Caki2 (cell line): ENCODE data around the gene DHRSX. TPM values are rescaled to one million over a fixed set of nuclear protein-coding genes. Genes with fewer than 3 reads are reported as not detected.
"Not testable (repeated sequence)": the region's sequence is repeated elsewhere in the genome, so short reads cannot be mapped to it uniquely, and the experiment has no call there.

ENCODE experiments used
- DNase-seq: peaks from one replicate; pipeline ENCODE4 v3.0.0-alpha.2; 2015; ENCODE audit warnings: low read depth
- in situ Hi-C: cut with HindIII; loops from 2 replicates; pipeline ENCODE4 v1.10.0; 2016; ENCODE audit warnings: low sequenced_read_pairs, low pct_unique_long_range_greater_than_20kb, mixed read lengths
- total RNA-seq: library from RNA; depleted of rRNA; stranded (reverse); fragments of >200 nt; shearing (Covaris generic); gene quantifications from 2 replicates; pipeline ENCODE4 v1.2.3, GENCODE V29; 2014; ENCODE audit warnings: low replicate concordance

The DHRSX gene
- total RNA-seq, 1 experiment from 2014 or later = 31.3 TPM

DNA sequence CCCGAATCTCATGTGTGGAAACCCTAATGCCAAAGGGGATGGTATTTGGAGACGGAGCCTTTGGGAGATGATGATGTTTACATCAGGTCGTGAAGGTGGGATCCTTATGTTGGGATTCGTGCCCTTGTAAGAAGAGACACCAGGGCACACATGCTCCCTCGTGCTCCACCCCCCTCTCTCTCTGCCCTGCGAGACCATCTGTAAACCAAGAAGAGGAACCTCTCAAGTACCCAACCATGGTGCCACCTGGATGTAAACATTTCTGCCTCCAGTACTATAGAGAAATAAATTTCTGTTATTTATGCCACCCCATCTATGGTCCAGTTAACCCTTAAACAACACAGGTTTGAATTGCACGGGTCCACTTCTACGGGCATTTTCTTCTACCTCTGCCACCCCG is 179.4 kb downstream of the DHRSX start:
- DNase-seq = no peak
- in situ Hi-C loops = no loop called here

DNA sequence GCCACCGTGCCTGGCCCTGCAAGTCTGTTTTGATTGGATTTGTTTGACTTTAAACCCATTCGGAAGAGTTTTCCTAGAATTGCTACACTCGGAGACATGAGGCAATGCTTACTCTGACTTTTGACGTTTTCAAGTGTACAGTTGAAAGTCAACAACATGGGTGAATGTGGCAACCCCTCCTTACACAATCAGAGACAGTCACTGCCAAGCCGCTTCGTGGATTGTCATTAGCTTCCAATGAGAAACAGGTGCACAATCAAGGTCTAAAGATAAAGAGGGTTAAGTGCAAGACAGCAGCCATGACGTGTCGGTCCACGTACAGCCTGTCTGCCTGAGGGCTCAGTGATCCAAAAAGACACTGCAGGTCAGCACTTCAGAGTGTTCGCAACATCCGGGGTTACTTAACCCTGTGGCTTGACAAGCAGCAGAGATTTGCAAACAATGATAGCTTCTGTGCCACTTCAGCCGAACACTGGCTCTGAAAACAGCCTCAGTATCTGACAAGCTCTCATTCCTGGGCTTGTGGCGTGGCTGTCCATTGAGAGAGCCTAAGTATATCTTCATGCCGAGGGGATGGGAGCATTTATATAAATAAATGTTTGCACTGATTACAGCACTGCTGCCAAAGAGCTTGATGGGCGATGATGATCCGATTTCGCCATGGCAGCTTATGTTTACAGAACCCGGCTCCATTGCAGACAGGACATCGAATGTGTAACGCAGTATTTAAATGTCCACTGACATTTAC is 180.0 kb downstream of the DHRSX start:
- in situ Hi-C loops = no loop called here
- no peak for DNase-seq

DNA sequence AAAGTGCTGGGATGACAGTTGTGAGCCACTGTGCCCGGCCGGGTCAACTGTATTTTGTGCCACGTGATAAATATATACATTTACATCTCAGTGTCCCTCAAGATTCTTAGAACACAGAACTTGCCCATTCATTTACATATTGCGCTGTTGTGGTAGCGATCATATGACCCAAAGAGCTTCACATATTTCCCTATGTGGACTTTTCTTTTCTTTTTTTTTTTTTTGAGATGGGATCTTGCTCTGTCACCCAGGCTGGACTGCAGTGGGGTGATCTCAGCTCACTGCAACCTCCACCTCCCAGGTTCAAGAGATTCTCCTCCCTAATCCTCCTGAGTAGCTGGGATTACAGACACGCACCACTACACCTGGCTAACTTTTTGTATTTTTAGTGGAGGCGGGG is 180.7 kb downstream of the DHRSX start:
- in situ Hi-C loops = no loop called here
- no peak for DNase-seq

DNA sequence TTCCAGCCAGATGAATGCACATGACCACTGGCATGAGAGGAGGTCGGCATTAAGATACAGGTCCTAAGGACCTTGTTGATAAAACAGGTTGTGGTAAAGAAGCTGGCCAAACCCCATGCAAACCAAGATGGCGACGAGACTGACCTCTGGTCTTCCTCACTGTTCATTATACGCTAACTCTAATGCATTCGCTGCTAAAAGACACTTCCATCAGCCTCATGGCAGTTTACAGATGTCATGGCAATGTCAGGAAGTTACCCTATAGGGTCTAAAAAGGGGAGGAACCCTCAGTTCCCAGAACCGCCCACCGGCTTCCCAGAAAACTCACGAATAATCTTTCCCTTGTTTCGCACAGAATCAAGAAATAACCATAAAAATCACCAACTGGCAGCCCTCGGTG is 182.4 kb downstream of the DHRSX start:
- in situ Hi-C loops = no loop called here
- DNase-seq = no peak

DNA sequence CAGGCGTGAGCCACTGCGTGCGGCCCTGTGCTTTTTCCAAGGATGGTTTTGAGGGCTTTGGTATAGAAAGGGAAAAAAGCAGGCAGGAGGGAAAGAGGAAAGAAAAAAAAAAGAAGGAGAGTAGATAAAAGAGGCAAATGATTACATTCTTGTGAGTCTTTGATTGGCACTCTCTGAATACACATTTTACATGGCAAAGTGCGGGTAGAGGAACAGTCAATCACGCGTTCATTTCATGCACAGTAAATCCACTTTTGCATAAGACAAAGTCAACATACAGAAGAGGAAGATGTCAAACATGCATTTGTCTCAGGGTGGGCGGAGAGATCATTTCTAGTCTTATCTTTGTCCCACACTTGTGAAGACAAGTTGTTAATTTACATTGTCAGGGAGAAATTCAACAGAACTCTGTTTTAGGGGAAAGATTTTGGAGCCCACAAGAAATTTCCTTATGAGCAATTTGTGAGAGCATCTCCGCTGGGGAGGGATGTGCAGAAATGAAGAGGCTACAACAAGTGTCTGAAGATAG is 183.2 kb downstream of the DHRSX start:
- no peak for DNase-seq
- in situ Hi-C loops = no loop called here

DNA sequence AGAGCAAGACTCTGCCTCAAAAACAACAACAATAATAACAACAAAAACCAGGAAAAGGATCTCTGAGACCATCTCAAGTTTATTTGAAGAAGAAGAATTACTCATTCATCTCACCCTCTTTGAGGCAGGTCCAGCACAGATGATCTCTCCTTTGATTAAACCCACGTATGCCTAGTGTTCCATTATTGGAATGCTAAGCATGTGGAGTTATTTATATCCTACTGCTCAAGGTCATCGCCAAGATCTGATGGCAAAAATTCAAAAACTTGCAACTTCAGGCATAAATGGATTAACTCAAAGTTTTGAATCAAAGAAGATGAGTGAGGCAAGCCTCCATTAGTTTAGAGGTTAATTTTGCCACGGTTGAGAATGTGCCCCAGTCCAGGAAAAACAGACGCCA is 184.2 kb downstream of the DHRSX start:
- in situ Hi-C loops = no loop called here
- DNase-seq = no peak

DNA sequence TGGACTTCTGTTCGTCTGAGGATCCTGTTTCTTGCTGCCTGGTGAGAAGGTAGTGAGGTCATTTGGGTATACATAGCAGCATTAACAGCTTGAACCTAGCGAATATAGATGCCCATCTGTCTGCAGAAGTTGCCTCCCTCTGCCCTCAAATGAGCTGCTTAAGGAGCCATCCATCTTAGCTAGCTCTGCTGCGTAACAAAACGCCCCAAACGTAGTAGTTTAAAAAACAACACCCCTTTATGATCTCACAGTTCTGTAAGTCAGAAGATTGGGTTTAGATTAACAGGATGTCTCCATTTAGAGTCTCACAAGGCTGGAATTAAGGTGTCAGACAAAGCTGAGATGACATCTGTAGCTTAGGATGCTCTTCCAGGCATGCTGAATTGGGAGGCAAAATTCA is 185.3 kb downstream of the DHRSX start:
- in situ Hi-C loops = no loop called here
- no peak for DNase-seq

DNA sequence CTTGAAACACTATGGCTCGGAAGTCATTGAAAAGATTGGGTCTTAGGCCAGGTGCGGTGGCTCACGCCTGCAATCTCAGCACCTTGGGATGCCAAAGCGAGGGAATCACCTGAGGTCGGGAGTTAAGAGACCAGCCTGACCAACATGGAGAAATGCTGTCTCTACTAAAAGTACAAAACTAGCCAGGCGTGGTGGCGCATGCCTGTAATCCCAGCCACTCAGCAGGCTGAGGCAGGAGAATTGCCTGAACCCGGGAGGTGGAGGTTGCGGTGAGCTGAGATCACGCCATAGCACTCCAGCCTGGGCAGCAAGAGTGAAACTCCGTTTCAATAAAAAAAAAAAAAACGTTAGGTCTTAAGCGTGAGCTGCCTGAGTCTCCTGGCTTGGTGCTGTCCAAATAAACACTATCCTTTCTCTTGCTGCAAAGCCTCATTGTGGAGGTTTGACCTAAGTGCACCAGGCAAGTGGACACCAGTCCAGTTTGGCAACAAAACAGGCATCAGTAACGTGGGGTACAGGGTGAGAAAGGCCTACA is 185.9 kb downstream of the DHRSX start:
- in situ Hi-C loops = no loop called here
- no peak for DNase-seq

DNA sequence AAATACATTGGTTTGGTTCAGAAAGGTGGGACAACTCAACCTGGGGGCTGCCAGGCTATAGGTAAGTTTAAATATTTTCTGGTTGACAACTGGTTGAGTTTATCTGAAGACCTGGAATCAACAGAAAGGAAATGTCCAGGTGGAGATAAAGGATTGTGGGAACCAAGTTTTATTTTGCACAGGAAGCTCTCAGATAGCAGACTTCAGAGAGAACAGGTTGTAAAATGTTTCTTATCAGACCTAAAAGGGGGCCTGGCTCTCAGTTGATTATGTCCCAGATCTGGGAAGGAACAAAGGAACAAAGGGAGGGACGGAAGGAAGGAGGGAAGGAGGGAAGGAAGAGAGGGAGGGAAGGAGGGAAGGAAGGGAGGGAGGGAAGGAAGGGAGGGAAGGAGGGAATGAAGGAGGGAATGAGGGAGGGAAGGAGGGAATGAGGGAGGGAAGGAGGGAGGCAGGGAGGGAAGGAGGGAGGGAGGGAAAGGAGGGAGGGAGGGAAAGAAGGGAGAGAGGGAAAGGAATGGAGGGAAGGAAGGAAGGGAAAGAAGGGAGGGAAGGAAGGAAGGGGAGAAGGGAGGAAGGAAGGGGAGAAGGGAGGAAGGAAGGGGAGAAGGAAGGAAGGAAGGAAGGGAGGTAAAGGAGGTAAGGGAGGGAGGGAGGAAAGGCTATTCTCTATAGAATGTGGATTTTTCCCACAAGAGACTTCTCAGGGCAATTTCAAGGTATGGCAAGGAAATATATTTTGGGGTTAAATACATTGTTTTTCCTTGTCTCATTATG is 186.7 kb downstream of the DHRSX start:
- DNase-seq = no peak
- in situ Hi-C loops = no loop called here

DNA sequence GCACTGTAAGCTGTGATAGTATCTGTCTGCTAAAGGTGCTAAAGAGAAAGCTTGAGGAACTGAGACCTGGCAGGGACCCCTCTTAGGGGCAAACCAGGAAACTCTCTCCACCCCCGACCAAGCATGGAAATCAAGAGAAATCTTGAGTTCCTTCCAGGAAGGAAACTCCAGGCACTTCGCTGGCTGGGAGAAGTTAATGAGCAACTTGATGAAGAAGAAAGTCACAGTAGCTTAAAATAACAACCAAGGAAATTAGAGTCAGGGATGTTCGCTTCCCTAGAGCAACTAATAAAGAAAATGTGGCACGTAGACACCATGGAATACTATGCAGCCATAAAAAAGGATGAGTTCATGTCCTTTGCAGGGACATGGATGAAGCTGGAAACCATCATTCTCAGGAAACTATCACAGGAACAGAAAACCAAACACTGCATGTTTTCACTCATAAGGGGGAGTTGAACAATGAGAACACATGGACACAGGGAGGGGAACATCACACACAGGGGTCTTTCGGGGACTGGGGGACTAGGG is 188.7 kb downstream of the DHRSX start:
- DNase-seq, in situ Hi-C loops: not testable (repeated sequence)

DNA sequence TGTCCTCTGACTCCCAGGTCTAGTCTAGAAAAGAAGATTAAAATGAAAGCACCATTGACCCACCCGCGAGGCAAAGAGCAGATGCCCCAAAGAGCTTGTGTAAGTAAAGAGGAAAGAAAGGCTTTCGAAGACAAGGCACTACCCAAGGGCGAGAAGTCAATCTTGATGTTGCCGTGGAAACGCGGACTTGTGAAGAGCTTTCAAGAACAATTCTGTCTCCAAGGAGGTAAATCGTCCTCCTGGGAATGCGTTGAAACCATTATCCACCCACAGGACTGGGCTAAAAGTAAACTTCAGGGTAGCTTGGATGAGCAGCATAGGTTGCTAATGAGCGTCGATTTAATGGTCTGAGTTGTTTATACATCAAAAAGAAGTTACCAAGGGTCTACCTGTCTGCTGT is 189.3 kb downstream of the DHRSX start:
- in situ Hi-C loops = no loop called here
- no peak for DNase-seq

DNA sequence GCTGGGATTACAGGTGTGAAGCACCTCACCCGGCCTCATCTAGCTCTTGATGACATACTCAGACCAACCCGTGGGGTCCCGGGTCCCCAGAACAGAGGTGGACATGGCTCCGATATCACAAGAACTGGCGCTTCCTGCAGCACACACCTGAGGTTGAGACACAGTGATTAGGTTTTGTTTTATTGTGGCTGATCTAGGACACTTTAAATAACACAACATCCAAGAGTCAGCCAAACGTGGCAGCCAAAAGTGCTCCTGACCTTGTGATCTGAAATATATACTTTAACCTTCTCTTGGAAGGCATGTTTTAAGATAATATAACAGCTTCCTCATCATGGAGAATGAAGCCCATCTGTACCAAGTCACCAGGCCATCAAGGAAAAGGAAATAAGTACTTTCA is 198.9 kb downstream of the DHRSX start:
- in situ Hi-C loops = no loop called here
- DNase-seq = no peak

DNA sequence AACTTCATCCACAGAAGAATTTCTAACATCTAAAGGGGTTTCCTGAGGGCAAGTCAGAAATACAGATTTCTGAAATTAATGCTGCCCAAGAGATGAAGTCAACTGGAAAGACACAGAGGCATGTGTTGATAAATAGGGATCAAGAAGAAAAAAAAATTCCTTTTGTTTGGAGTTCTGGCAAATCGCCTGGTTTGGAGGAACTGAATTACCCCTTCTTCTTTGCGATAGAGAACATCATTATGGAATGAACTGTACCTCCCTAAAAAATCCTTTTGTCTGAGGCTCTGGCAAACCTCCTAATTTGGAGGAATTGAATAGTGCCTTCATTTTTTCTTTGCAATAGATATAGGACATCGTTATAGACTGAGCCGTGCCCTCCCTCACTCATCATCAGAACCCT is 200.9 kb downstream of the DHRSX start:
- in situ Hi-C loops = no loop called here

DNA sequence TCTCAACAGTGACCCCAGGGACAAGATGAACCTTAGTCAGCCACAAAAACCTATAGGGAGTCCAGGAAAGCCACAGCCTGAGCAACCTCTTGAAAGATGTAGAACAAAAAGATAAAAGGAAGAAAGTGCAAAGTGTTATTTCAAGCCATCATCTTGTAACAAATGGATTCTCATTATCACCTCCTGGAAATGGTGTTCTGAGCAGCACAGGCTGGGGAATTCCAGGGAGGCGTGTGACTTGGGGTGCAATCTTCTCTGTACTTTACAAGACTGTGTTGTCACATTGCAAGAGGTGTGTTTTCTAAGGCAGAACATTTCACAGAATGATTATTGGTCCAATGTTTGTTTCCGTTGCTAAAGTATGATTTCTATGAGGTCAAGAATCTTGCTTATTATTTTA is 214.0 kb downstream of the DHRSX start:
- no peak for DNase-seq
- in situ Hi-C loops = no loop called here

More for the DNA sequence above, 200.9 kb downstream of the DHRSX start:
- DNase-seq = no peak

DNA sequence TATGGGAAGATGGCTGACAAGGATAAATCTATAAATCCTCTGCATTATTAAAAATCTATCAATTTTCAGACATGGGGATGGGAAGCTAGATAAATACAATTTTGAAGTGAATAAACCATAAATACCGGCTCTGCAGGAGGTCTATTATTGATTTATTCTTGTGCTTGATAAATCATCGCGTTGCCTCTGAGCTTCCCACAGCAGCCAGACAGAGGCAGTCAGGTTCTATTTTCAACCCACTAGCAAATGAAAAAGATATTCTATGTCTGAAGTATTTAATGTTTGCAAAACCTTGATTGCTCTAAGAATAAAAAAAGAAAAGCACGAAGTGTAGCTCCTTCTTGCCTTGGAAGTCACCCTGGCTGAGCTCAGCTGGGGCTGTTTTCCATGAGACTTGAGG is 216.2 kb downstream of the DHRSX start:
- in situ Hi-C loops = no loop called here
- no peak for DNase-seq

DNA sequence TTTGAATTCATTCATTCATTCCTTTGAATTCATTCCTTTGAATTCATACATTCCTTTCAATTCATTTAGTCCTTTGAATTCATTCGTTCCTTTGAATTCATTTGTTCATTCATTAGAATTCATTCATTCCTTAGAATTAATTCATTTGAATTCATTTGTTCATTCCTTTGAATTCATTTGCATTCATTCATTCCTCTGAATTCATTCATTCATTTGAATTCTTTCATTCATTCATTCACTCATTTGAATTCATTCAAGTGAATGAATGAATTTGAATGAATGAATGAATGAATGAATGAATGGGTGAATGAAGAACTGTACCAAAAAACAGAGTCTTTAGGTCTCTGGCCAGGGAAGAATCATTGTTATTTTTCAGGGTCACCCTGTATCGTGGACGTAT is 216.6 kb downstream of the DHRSX start:
- no peak for DNase-seq
- in situ Hi-C loops = no loop called here

DNA sequence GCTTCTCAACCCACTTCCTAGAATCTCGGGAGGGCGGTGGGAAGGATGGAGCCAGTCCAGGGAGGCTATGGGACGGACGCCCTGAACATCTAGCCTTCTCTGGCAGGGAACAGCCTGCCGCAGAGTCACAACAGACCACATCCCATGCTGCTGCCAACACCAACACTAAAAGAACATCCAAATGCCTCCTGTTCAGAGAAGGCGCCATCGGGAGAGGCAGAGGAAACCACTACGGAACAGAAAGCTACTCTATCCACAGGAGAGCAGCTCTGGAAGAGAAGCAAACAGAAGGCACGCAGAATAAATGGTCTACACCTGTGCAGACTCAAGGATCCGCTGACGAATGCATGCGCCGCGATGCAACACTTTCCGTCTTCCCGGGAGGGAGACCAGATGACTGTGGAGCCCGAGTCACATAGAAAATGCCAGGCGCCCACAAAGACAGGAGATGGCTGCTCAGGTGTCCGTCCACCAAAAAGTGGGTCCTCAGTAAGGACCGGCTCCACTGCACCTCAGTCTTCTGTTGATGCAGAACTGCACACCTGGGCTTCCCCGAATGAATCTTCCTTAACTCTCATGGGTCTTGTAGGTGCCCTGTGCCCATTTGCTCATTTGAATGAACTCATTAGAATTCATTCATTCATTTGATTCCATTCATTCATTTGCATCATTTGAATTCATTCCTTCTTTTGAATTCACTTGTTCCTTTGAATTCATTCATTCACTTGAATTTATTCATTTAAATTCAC is 217.5 kb downstream of the DHRSX start:
- in situ Hi-C loops = no loop called here
- DNase-seq = no peak

DNA sequence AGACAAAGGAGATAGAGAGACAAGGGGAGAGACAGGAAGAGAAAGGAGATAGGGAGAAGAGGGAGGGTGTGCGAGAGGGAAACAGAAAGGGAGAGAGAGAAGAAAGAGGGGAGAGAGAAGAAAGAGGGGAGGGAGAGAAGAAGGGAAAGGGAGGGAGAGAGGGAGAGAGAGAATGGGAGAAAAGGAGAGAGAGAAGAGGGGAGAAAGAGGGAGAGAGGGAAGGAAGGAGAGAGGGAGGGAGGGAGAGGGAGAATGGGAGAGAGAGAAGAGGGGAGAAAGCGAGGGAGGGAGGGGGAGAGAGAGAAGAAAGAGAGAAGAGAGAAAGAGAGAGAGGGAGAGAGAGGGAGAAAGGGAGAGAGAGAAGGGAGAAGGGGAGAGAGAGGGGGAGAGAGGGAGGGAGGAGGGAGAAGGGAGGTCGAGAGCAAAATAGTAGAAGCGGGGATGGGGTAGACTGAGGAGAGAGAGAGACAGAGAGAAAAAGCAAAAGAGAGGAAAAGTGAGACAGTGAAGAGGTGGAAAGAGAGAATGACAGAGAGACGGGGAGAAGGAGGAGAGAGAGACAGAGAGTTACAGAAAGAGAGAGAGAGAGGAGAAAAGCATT is 218.2 kb downstream of the DHRSX start:
- in situ Hi-C loops = no loop called here
- no peak for DNase-seq
